ENCODE data around the gene LMNTD2. TPM values are rescaled to one million over a fixed set of nuclear protein-coding genes. Genes with fewer than 3 reads are reported as not detected.

The LMNTD2 gene
- total RNA-seq, 1 experiment from 2014 or later = 2.0 TPM

DNA sequence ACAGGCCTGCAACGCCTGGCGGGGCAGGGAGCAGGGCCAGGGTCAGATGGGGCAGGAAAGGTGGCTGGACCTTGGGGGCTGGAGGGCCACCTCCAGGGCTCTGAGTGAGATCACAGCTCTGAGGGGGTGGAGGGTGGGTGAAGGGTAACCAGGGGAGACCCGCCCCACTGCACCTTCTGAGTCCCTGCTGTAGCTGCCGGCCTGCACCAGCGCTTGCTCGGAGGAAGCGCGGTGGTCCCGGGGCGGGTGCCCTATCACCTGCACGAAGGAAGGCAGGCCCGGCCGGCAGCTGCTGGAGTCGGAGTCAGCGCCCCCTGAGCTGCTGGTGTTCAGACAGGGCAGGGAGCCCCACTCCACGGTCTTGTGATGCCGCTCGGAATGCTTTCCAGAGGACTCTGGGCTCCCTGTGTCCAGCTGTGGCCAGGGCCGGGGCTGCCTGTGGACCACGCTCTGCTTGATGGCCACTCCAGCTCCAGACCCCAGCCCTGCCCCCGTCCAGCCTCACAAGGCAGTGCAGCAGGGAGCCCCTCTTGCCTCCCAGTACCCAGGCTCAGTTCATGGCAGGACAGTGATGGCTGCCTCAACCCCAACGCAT lies 3.8 kb downstream of the LMNTD2 start:
- in situ Hi-C loops (cut with HindIII; ENCODE audit: low sequenced_read_pairs) = no loop called here
- DNase-seq (ENCODE audit: low spot score) = no peak

DNA sequence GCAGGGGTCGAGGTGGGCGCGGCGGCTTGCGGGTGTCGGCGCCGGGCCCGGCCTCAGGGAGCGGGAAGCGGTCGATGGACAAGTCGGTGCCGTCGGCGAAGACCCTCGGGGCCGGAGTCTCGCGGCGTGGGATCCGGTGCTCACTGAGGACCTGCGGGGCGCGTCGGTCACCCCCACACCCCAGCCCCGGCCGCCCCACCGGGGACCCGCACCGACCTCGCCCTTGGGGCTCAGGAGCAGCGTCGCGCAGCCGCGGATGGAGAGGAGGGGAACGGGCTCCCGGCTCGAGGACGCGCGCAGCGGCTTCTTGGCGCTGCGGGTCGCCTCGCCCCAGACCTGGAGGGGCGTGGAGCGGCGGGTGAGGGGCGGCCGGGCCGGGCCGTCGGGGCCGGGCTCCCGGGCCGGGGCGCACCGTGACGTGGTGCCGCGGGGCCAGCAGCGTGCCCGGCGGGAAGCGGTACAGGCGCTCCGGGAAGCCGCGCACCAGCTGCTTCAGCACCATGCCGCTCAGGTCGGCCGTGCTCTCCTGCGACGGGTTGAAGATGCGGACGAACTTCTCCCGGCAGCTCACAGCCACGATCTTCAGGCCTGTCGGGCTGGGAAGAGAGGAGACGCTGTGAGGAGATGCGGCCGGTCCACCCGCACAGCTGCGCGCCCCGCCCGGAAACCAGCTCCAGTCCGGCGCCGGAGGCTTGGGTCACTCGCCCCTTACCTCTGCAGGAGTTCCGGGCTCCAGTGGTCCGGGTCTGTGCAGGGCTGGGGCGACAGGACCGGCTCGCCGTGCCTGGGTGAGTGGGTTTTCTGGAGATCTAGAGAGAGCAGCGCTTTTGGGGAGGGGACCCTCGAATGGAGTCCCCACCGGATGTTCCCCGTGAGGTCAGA lies 4.5 kb downstream of the LMNTD2 start:
- no peak for DNase-seq (ENCODE audit: low spot score)
- in situ Hi-C loops (cut with HindIII; ENCODE audit: low sequenced_read_pairs) = no loop called here

DNA sequence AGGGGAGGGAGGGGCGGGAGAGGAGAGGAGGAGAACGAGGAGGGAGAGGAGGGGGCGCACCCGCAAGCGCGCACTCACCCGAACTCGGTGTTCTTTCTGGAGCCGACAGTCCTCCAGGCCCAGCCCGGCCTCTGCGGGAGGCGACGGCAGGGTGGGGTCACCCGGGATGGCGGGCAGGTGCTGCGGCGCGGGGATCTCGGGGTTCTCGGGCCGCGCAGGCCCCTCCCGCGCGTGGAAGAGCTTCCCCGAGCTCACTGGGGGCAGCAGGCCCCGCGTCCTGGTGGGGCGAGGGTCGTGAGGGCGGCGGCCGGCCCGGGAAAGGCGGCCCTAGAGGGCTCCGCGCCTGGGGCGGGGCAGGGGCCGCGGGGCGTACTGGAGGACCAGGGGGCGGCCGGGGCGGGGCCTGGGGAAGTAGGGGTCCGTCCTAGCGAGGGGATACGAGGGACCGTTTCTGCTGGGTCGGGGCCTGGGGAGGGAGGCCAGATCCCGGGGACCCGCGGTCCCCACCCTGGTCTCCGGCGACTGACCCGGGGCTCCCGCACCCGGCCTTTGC lies 5.2 kb downstream of the LMNTD2 start:
- in situ Hi-C loops (cut with HindIII; ENCODE audit: low sequenced_read_pairs) = no loop called here
- no peak for DNase-seq (ENCODE audit: low spot score)

DNA sequence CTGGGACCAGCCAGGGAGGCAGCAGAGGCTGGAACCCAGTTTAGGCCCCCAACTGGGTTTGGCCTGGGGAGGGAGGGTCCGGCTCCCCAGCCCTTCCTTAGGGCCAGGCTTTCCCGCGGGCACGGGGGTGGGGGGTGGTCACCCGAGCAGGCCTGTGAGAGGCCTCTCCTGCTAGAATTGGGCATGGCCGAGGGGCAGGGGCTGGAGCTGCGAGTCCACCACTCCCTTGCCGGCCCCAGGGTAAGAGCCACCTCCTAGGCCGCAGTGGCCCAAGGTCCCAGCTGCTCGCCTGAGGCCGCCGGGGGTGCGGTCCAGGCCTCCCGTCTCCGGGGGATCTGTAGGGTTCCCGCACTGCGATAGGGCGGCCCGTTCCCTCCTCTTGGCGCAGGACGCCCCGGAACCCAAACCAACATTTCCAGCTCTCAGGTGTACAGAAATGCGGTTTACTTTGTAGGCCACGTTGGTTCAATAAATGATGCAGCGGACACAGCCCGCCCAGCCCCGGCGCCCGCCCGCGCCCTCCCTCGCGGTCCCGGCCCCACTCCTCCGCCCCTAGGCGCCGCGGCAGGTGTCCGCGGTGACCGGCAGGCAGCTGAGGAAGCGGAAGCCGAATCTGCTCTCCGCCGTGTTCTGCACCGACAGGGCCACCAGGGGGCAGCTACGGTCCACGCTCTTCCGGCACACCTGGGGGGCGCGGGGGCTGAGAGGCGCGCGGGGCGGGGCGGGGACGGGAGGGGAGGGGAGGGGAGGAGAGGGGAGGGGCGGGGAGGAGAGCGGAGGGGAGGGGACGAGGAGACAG lies 5.9 kb downstream of the LMNTD2 start:
- in situ Hi-C loops (cut with HindIII; ENCODE audit: low sequenced_read_pairs) = no loop called here
- DNase-seq (ENCODE audit: low spot score) = peak; percentile 76

DNA sequence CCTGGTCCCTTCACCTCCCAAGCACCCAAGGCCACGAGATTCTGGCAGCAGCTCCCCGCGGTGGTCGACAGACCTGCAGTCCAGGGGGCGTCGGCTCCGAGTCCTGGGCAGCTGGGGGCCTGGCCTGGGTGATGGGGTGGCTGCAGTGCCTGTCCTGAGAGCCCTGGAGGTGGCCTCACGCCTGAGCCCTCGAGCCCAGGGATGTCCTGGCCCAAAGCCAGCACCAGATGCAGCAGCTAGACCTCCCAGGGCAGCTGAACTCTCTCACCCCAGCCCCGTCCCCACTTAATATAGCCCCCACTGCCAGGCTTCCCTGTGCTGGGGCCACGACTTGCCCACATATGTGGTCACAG lies 6.6 kb downstream of the LMNTD2 start:
- in situ Hi-C loops (cut with HindIII; ENCODE audit: low sequenced_read_pairs) = no loop called here
- no peak for DNase-seq (ENCODE audit: low spot score)

DNA sequence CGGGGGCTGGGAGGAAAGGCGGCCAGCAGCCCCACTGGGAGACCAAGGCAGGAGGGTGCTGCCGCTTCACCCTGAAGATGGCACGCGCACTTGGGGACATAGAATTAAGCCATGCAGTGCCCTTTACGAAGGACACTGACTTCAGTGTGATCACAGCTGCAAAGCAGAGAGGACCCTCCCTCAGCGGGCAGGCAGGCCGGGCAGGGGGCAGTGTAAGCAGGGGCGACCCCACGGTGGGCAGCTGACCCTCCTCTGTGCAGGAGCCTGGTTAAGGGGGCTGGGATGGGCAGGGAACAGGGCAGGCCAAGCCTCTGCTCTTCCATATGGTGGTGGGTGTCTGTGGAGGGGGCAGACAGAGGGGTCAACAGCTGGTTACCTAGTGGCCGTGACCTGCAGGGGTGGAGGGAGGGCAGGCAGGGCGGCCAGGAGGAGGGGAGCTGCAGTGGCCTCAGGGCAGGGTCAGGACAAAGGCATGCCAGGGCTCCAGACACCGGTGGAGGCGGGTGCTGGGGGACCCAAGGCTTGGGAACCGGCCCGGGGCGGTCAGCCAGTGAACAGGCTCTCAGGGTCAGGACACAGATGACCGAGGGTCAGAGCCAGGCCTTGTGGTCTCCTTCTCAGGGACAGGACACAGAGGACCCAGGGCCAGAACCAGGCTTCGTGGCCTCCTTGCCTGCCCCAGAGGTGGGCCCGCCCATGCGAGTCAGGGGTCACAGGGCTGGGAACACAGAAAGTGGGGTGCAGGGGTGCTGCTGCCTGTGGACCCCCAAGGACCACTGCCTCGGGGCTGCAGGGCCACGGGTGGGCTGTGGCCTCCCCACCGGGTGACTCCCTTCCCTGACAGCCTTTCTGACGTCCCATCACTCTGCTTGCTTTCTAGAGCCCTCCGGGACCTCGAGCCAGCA lies 7.2 kb downstream of the LMNTD2 start:
- DNase-seq (ENCODE audit: low spot score) = no peak
- in situ Hi-C loops (cut with HindIII; ENCODE audit: low sequenced_read_pairs) = no loop called here

DNA sequence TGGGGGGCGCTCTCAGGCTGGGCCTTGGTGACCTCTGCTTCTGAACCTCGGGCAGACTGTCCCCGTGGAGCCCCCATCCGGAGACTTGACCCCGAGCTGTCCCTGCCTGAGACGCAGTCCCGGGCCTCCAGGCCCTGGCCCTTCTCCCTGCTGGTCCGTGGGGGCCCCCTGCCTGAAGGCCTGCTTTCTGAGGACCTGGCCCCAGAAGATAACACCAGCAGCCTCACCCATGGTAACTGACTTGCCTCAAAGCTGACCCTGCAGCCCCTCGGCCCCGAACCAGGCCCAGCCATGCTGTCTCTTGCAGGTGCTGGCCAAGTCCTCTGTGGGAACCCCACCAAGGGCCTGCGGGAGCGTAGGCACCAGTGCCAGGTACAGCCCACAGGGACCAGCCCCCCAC lies 8.9 kb downstream of the LMNTD2 start:
- DNase-seq (ENCODE audit: low spot score) = no peak
- in situ Hi-C loops (cut with HindIII; ENCODE audit: low sequenced_read_pairs) = no loop called here

DNA sequence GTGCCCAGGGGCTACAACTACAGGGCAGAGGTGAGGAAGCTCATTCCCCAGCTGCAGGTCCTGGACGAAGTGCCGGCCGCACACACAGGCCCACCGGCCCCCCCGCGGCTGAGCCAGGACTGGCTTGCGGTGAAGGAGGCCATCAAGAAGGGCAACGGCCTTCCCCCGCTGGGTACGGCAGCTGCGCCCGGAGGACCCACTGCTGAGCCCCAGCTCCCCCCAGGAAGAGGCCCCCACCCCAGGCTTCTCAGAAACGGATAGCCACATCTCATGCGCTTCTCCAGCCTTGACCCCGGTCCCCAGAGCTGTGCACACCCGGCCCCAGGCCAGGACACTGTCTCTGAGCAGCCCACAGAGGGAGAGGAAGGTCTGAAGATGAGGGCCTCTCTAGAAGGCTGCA lies 9.4 kb downstream of the LMNTD2 start:
- no peak for DNase-seq (ENCODE audit: low spot score)
- in situ Hi-C loops (cut with HindIII; ENCODE audit: low sequenced_read_pairs) = no loop called here

DNA sequence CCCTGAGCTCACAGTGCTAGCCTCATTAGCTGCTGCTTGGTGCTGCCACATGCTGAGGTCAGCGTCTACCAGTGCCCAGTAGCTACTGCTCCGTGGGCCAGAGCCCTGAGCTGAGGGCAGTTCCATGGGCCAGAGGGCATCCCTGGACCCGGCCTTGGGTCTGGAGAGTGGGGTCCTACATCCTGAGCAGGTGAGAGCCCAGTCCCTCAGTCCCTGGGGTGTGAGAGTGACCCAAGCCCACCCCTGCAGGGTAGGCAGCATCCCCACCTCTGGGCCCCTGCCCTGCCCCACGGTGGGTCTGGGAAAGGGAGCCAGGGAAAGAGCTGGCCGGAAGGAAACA lies 9.8 kb downstream of the LMNTD2 start:
- in situ Hi-C loops (cut with HindIII; ENCODE audit: low sequenced_read_pairs) = no loop called here
- no peak for DNase-seq (ENCODE audit: low spot score)

DNA sequence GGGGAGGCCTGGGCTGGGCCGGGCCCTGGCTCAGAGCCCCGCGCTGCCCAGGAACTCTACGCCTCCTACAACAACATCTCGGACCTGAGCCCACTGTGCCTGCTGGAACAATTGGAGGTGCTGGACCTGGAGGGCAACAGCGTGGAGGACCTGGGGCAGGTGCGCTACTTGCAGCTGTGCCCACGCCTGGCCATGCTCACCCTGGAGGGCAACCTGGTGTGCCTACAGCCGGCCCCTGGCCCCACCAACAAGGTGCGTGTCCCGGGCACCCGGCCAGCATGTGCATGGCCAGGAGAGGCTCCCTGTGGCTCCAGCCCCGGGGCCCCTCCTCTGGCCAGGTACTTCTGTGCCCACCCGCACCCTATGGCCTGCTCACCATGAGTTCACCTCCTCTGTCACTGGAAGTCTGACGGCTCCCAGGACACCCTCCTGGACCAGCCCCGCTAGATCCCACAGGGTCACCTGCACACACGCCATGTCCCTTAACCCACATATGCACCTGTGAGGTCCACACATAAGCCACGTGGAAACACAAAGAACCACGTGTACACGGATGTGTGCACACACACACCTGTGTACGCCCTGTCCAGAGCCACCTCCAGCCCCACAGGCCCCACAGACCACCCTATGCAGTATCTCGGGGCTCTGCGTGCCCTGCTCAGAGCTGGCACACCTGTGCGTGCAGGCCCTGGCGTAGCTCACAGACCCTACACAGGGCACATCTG lies 10.4 kb downstream of the LMNTD2 start:
- in situ Hi-C loops (cut with HindIII; ENCODE audit: low sequenced_read_pairs) = no loop called here
- DNase-seq (ENCODE audit: low spot score) = no peak

DNA sequence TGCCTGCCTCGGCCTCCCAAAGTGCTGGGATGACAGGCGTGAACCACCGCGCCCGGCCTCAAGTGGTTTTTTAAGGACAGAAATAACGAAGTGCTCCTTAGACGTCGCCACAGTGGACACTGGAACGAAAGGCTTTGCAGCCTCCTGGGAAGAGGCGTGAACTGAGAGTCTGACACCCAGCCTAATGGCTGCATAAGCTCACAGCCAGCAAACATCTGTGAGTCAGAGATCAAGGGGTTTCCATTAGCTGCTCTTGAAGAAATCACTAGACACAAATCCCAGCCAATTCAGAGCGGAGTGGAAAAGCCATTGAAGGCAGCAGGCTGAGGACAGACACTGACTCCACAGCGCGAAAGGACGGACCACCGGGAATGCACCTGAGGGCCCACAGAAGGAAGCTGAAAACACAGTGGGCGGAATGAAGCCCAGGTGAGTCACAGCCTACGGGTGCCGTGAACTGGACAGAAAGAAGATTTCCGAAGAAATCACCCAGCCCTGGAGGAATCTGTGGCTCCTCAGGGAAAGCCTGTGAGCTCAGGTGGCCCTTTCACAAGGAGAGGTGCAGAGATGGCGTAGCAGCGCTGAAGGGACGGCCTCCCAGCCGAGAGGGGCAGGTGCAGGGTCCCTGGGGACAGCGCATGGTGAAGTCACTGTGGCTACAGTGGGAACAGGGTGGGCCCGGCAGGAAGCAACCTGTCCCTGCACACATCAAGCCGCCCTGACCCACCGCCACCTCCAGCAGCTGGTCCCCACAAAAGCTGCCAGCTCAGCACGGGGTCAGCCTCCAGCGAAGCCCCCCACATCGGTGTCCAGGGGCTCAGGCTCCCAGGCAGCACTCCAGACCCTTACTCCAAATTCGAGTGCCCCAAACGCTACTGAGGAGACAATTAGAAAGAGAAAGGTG lies 11.6 kb downstream of the LMNTD2 start:
- in situ Hi-C loops (cut with HindIII; ENCODE audit: low sequenced_read_pairs) = no loop called here
- DNase-seq (ENCODE audit: low spot score) = no peak

DNA sequence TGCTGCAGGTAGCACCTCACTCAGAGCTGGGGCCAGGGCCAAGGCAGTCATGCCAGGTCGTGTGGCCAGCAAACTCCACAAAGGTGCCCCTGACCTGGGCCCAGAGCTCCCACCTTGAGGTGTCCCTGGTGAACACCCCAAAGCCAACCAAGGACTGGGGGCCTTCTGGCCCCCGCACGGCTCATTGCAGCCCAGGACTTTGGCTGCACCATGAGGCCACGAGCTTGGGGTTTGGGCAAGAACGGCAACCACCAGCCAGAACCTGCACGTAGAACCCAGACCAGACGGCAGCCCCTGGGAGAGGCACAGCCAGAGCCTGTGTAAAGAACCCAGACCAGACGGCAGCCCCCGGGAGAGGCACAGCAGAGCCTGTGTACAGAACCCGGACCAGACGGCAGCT lies 15.4 kb downstream of the LMNTD2 start:
- in situ Hi-C loops (cut with HindIII; ENCODE audit: low sequenced_read_pairs) = no loop called here
- DNase-seq (ENCODE audit: low spot score) = no peak

DNA sequence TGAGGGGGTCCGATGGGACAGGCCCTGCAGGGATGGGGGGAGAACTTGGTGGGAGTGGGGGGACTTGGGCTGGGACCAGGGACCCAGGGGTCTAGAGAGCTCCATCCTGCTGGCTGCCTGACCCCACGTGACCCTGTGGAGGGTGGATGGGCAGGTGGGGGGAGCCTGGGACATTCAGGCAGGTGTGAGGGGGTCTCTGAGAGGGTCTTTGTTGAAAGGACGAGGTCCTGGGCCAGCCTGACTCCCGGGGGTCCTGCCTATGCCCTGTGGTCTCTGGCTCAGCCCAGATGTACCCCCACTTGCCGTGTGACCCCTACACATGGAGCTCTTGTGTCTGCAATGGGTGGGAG lies 15.7 kb downstream of the LMNTD2 start:
- in situ Hi-C loops (cut with HindIII; ENCODE audit: low sequenced_read_pairs) = no loop called here
- DNase-seq (ENCODE audit: low spot score) = no peak

DNA sequence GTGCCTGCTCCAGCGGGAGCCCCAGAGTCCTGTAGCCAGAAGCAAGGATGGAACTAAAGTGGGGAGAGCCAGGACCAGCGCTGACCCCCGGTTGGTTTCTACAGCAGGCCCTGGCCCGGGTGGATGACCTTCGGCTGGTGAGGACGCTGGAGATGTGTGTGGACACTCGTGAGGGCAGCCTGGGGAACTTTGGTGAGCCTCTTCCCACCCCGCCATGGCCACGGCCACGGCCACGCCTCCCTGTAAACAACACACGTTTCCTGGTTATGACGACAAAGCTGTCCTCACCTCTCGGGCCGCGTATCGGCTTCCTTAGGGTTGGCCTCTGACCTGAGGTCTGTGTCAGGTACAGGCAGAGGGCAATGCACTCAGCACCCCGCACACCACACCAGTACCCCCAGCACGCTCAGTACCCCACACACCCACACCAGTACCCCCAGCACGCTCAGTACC lies 19.1 kb downstream of the LMNTD2 start:
- in situ Hi-C loops (cut with HindIII; ENCODE audit: low sequenced_read_pairs) = no loop called here
- DNase-seq (ENCODE audit: low spot score) = no peak

DNA sequence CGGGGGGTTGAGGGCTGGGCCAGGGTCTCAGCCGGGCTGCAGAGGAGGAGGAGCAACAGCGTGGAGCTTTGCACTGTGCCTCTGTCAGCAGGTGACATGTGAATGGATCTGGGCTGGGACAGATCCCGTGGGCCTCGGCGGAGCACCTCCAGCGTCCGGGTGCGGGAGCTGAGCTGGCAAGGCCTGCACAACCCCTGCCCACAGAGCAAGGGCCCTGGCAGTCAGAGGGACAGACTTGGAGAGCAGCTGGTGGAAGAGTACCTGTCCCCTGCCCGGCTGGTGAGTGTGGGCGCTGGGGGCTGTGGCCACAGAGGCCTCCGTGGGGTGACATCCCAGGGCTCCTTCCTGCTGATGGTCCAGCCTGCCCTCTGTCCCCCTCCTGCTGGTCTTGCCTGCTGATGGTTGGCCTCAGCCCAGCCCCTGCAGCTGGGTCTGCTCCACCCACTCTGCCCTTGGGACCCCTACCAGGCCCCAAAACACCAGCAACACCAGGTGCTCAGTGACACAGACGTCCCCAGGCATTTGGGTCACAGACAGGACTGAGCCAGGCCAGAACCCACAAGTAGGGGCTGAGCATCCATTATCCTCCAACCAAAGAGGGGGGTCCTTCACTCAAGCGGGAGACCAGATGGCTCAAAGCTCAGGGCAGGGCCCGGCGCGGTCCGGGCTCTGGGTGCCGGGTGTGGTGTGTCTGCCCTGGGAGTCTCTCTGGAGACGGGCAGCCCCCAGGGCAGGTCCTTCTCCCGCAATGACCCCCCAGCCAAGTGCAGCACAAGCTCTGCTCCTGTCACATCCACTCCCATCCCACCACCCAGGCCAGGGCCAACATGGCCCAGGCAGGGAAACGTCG lies 19.7 kb downstream of the LMNTD2 start:
- DNase-seq (ENCODE audit: low spot score) = no peak
- in situ Hi-C loops (cut with HindIII; ENCODE audit: low sequenced_read_pairs) = no loop called here

DNA sequence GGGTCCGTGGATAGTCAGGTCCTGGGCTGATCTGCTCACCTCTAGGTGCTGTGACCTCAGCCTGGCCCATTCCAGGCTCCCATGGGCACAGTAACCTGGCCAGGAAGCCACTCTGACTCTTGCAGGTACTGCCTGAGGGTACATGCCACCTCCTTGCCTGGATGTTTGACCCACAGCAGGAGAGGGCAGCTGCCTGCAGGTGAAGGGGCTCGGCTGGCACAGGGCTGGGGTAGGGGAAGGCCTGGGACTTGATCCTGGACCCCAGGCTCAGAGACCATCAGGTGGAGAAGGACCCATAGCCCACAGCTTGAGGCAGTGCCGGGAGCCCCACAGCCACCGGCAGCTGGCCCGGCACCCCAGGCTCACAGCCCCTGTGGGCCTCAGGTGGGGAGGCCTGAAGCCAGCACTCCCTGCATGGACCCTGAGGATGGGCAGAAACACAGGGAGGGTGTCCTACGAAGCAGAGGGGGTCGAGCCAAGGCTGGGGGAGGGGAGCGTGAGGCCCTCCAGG lies 20.5 kb downstream of the LMNTD2 start:
- in situ Hi-C loops (cut with HindIII; ENCODE audit: low sequenced_read_pairs) = no loop called here
- DNase-seq (ENCODE audit: low spot score) = no peak

Data from G401 (cell line).